Gastroesophageal sphincter (tissue), 3 donors: Measurements from ENCODE around the gene EBI3.

Experiments used
- EP300 ChIP-seq: sonication (generic); formaldehyde crosslinking; IDR thresholded peaks from one replicate; pipeline ENCODE4 v1.6.1; 2017; ENCODE audit warnings: antibody characterized with exemption, mild to moderate bottlenecking
- POLR2A ChIP-seq, 2 donors: fragments of 450-650 bp; IDR thresholded peaks; one replicate each; pipeline ENCODE4 v1.6.1; 2017; ENCODE audit warnings: antibody characterized with exemption in 2 of 2, mild to moderate bottlenecking in 2 of 2, moderate library complexity in 1 of 2
- POLR2AphosphoS5 ChIP-seq: sonication (generic); formaldehyde crosslinking; IDR thresholded peaks from one replicate; pipeline ENCODE4 v1.6.1; 2017; ENCODE audit warnings: antibody characterized with exemption
- TF ChIP-seq, protein P1 (sequence below), 4 experiments: fragments of 200-600 bp in 2 of 4; fragments of 450-650 bp in 2 of 4; sonication (generic) in 1 of 4; IDR thresholded peaks; one replicate each; pipeline ENCODE4 v1.5.1; 2017 to 2019; ENCODE audit warnings: antibody characterized with exemption in 4 of 4, mild to moderate bottlenecking in 2 of 4, moderate library complexity in 2 of 4

DNA sequence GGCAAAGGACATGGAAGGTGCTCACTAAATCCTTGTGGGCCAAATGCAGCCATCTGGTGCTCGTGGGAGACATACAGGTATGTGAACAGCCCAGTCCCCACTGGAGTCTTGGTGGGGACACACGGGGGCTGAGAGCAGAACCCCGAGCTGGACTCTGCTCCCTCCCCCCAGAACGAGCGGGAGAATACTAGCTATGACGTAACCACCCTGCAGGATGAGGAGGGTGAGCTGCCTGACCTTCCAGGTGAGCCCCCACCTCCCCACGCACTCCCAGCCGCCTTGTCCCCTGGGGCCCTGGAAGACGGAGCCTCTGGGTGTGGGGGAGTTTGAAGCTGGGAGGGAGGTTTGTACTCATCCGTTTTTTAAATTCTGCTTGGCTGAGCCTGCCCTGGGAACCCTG is 13.5 kb upstream of the EBI3 start:
- TF ChIP-seq, protein P1, sequence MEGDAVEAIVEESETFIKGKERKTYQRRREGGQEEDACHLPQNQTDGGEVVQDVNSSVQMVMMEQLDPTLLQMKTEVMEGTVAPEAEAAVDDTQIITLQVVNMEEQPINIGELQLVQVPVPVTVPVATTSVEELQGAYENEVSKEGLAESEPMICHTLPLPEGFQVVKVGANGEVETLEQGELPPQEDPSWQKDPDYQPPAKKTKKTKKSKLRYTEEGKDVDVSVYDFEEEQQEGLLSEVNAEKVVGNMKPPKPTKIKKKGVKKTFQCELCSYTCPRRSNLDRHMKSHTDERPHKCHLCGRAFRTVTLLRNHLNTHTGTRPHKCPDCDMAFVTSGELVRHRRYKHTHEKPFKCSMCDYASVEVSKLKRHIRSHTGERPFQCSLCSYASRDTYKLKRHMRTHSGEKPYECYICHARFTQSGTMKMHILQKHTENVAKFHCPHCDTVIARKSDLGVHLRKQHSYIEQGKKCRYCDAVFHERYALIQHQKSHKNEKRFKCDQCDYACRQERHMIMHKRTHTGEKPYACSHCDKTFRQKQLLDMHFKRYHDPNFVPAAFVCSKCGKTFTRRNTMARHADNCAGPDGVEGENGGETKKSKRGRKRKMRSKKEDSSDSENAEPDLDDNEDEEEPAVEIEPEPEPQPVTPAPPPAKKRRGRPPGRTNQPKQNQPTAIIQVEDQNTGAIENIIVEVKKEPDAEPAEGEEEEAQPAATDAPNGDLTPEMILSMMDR (IDR thresholded peaks at IDR 0.05) = no peak
- TF ChIP-seq POLR2A (IDR thresholded peaks at IDR 0.05) (no peak), EP300 (no peak), POLR2AphosphoS5 (no peak)
